ENCODE results near the gene OR5H6.
"Not testable (repeated sequence)": the region's sequence is repeated elsewhere in the genome, so short reads cannot be mapped to it uniquely, and the experiment has no call there.

OR5H6 gene

DNA sequence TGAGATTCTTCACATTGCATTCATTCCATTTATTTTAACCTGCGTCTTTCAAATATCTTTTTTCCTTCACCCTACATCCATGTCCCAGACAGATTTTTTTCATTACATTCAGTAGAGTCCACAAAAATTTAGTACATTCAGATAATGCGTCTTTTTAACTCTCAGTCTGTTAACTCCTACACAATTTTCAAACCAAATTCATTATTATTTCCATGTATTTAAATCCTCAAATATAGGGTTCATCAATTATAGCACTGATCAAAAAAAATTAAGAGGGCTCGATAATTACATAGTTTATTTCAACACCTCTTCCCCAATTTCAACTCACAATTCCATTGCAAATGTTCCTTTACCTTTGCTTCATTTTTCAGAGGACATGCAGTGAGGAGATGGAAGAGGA is at the start of gene OR5H6:
OR5H6 (plus strand) TSS at position 301 of the 400 bp plus-strand sequence; CDS start at position 390, 89 bp downstream.
- no peak for DNase-seq (ENCODE audit: low read depth in 2 of 3, low spot score in 2 of 3)

DNA sequence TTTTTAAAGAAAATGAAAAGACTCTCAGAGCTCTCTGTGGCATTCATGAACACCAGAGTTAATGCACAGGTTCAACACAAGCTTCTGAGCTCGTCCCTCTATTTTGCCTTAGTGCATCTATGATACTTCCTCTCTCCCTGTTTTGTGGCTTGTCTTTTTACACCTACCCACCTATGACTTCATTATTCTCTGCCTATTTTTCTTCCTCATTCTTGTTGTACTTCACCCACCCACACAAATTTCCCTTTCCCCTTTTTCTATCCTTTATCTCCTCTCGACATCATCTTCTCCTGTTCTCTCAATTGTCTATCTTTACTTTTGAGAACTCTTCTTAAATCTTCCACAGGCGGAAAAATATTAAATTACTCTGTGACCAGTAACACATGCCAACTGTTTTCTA is 49.0 kb upstream of the OR5H6 start:
- DNase-seq (ENCODE audit: low read depth in 2 of 3, low spot score in 2 of 3) = no peak

DNA sequence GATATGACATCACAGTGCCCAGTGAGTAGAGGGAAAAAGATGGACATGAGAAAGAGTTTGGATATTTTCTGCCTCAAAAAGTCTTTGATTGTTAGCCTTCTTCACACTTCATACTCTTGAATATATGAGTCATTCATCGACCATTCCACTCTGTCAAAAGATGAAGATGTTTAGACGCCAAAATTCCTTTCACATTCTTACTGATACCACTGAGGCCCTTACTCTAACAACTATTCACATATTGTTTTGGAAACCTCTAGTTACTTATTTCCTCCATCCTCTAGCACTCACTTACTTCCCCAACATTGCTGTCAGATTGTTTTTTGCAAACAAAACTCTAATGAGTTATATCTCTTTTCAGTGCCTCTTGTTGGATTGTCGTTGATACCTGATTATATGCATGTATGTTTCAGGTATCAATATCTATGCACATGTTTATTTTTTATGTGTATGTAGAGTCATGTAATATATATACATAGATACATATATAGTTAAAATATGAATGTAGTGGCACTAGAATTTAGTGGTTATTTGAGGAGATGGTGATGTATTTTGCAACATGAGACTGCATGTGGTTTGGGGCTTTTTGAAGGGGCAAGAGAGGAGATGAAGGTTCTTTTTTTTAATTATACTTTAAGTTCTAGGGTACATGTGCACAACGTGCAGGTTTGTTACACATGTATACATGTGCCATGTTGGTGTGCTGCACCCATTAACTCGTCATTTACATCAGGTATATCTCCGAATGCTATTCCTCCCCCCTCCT is 40.0 kb upstream of the OR5H6 start:
- no peak for DNase-seq (ENCODE audit: low read depth in 2 of 3, low spot score in 2 of 3)

DNA sequence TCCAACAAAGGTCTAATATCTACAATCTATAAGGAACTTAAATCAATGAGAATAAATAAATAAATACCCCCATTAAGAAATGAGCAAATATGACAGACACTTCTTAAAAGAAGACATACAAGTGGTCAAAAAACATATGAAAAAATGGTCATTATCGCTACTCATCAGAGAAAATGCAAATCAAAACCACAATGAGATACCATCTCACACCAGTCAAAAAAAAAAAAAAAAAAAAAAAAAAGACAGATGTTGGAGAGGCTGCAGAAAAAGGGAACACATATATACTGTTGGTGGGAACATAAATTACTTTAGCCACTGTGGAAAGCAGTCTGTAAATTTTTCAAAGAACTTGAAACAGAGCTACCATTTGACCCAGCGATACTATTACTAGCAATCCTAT is 31.6 kb upstream of the OR5H6 start:
- DNase-seq (ENCODE audit: low read depth in 2 of 3, low spot score in 2 of 3) = no peak

- no peak for DNase-seq (ENCODE audit: low read depth in 2 of 3, low spot score in 2 of 3)
Measured at GRCh38 chr3:98233468-98233867, 30.6 kb upstream of the OR5H6 start.

DNA sequence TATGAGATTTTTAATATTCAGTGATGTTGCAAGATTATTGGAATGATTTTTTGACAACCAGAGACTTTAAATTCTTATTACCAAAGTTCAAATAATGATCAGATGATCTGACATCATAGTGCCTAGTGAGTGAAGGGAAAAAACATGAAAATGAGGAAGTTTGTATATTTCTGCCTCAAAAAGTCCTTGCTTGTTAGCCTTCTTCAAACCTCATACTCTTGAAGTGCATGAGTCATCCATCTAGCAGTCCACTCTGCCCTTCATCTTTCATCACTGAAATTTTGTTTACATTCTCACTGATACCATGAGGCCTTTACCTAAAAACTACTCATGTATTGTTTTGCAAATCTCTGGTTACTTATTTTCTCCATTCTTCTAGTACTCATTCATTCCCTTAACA is 23.9 kb upstream of the OR5H6 start:
- DNase-seq (ENCODE audit: low read depth in 2 of 3, low spot score in 2 of 3) = no peak

- DNase-seq (ENCODE audit: low read depth in 2 of 3, low spot score in 2 of 3) = no peak
Measured at GRCh38 chr3:98242155-98242554, 21.9 kb upstream of the OR5H6 start.

- DNase-seq (ENCODE audit: low read depth in 2 of 3, low spot score in 2 of 3) = no peak
Measured at GRCh38 chr3:98243843-98244242, 20.2 kb upstream of the OR5H6 start.

- DNase-seq (ENCODE audit: low read depth in 2 of 3, low spot score in 2 of 3) = no peak
Measured at GRCh38 chr3:98246142-98246541, 17.9 kb upstream of the OR5H6 start.

- not testable (repeated sequence) for DNase-seq (ENCODE audit: low read depth in 2 of 3, low spot score in 2 of 3)
Measured at GRCh38 chr3:98256026-98256425, 8.0 kb upstream of the OR5H6 start.

- DNase-seq (ENCODE audit: low read depth in 2 of 3, low spot score in 2 of 3) = no peak
Measured at GRCh38 chr3:98259707-98260106, 4.3 kb upstream of the OR5H6 start.

GRCh38 chr3:98262046-98262445 is 2.0 kb upstream of the OR5H6 start:
- no peak for DNase-seq (ENCODE audit: low read depth in 2 of 3, low spot score in 2 of 3)

GRCh38 chr3:98269846-98270245 is 5.8 kb downstream of the OR5H6 start:
- DNase-seq (ENCODE audit: low read depth in 2 of 3, low spot score in 2 of 3) = no peak

DNA sequence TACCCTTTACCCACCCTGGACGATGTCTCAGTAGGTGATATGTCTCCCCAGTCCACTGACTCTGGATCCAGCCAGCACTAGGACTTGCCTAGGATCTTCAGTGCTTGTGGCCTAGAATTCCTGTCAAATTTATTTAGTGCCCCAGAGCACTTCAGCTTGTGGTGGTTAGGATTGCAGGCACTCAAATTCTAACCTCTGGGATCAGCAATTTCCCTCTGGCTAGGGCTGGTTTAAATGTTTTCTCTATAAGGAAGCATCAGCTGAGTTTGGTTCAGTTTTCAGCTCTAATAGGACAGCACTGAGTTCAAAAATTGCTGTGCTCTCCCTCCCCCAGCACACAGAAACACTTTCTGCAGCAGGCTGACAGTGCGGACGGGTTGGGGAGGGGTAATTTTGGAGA is 8.1 kb downstream of the OR5H6 start:
- no peak for DNase-seq (ENCODE audit: low read depth in 2 of 3, low spot score in 2 of 3)

- no peak for DNase-seq (ENCODE audit: low read depth in 2 of 3, low spot score in 2 of 3)
Measured at GRCh38 chr3:98274914-98275313, 10.9 kb downstream of the OR5H6 start.

GRCh38 chr3:98282205-98282604 is 18.2 kb downstream of the OR5H6 start, which contains the start of gene OR5H2:
OR5H2 (plus strand) TSS chr3:98282505; CDS start chr3:98282903, 398 bp downstream.
- DNase-seq (ENCODE audit: low read depth in 2 of 3, low spot score in 2 of 3) = no peak

DNA sequence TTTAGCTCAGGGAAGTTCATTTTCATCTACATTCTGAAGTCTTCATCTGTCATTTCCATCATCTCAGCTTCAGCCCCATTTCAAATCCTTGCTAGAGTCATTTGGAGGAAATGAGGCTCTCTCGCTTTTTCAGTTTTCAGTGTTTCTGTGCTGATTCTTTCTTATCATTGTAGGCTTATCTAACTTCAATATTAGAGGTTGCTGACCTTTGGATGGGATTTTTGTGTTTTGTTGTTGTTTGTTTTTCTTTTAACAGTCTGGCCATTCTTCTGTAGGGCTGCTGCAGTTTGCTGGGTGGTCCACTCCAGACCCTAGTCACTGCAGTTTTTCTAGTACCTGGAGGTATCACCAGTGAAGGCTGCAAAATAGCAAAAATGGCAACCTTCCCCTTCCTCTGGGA is 26.9 kb downstream of the OR5H6 start:
- DNase-seq (ENCODE audit: low read depth in 2 of 3, low spot score in 2 of 3) = no peak

DNA sequence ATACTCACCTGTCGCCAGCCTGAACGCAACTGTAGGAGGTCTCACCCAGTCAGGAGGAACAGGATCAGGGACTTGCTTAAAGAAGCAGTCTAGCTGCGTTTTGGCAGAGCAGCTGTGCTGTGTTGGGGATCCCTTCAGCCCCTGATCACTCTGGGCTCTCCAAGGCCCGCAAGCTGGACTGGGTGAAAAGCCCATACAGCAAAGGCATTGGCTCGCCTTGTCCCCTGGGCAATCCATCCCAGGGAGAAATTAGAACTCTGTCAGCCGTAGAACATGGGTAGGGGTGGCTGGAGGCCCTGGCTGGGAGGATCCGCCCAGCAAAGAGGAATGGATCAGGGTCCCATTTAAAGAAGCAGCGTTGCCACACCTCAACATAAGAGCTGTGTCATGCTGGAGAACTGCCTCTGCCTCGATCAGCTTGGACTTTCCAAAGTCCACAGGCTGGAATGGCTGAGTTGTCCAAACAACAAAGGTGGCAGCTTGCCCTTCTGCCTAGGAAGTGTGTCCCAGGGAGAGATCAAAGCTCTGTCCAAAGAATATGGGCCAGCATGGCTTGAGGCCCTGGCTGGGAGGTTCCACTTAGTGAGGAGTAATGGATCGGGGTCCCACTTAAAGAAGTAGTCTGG is 27.4 kb downstream of the OR5H6 start:
- DNase-seq (ENCODE audit: low read depth in 2 of 3, low spot score in 2 of 3) = no peak
